GM18870 (cell line): Measurements from ENCODE around the gene FLACC1.
A peak's percentile ranks its signal among the peaks of the same experiment; 100 is the strongest.

Source experiments
- ATAC-seq: cut with Tn5 transposase; IDR thresholded peaks from one replicate; pipeline ENCODE4 v1.9.1; 2021; ENCODE audit warnings: moderate library complexity; ENCODE audit not compliant: unreplicated experiment

Gene FLACC1

GRCh38 chr2:201280191-201281040 is 76.7 kb downstream of the FLACC1 start:
- ATAC-seq: no peak

GRCh38 chr2:201279079-201279478 is 78.1 kb downstream of the FLACC1 start:
- no peak for ATAC-seq

- no peak for ATAC-seq
Measured at GRCh38 chr2:201276511-201276910, 80.6 kb downstream of the FLACC1 start.

GRCh38 chr2:201275990-201276389 is 81.2 kb downstream of the FLACC1 start:
- ATAC-seq: no peak

GRCh38 chr2:201275069-201275468 is 82.1 kb downstream of the FLACC1 start:
- no peak for ATAC-seq

GRCh38 chr2:201273330-201273983 is 83.7 kb downstream of the FLACC1 start:
- ATAC-seq: no peak

- no peak for ATAC-seq
Measured at GRCh38 chr2:201271917-201272316, 85.2 kb downstream of the FLACC1 start.

GRCh38 chr2:201270293-201271001 is 86.7 kb downstream of the FLACC1 start:
- ATAC-seq: no peak

GRCh38 chr2:201269764-201270163 is 87.4 kb downstream of the FLACC1 start:
- no peak for ATAC-seq

- no peak for ATAC-seq
Measured at GRCh38 chr2:201267278-201268030, 89.7 kb downstream of the FLACC1 start.

- ATAC-seq: no peak
Measured at GRCh38 chr2:201266629-201267028, 90.5 kb downstream of the FLACC1 start.

- no peak for ATAC-seq
Measured at GRCh38 chr2:201264472-201265173, 92.5 kb downstream of the FLACC1 start.

GRCh38 chr2:201263779-201264178 is 93.4 kb downstream of the FLACC1 start:
- ATAC-seq: peak; percentile 43

- no peak for ATAC-seq
Measured at GRCh38 chr2:201262718-201263117, 94.4 kb downstream of the FLACC1 start.

GRCh38 chr2:201261906-201262305 is 95.2 kb downstream of the FLACC1 start:
- ATAC-seq: no peak

- ATAC-seq: no peak
Measured at GRCh38 chr2:201261471-201261870, 95.7 kb downstream of the FLACC1 start.

- no peak for ATAC-seq
Measured at GRCh38 chr2:201260302-201260800, 96.8 kb downstream of the FLACC1 start, which contains the start of gene CASP8. CASP8 (plus strand) TSS chr2:201260536; CDS start chr2:201266487, 5,951 bp downstream.

GRCh38 chr2:201258666-201259615 is 98.2 kb downstream of the FLACC1 start:
- ATAC-seq: no peak
